Mesenchymal stem cell (in vitro differentiated cells and primary cell): ENCODE results near the gene PAFAH2.

ENCODE experiments used
- DNase-seq: peaks from one replicate; pipeline ENCODE4 v3.0.0-alpha.2; 2013
- H2AFZ ChIP-seq: one replicate; pipeline ENCODE4 v1.6.1; 2013; ENCODE audit warnings: low read depth, mild to moderate bottlenecking, control low read depth, inconsistent platforms, low read length, moderate library complexity
- H2AK5ac ChIP-seq: 2 replicates; pipeline ENCODE4 v1.6.1; 2013; ENCODE audit warnings: low read length, moderate library complexity, mild to moderate bottlenecking, inconsistent platforms; ENCODE audit not compliant: severe bottlenecking
- H2BK120ac ChIP-seq: one replicate; pipeline ENCODE4 v1.6.1; 2013; ENCODE audit warnings: low read depth, mild to moderate bottlenecking, inconsistent platforms, low read length, moderate library complexity
- H2BK12ac ChIP-seq, 2 experiments: one replicate each; pipeline ENCODE4 v1.6.1; 2013; ENCODE audit warnings: inconsistent platforms in 2 of 2, low read length in 2 of 2, mild to moderate bottlenecking in 2 of 2, moderate library complexity in 2 of 2, control low read depth in 1 of 2
- H2BK15ac ChIP-seq: one replicate; pipeline ENCODE4 v1.6.1; 2013; ENCODE audit warnings: mild to moderate bottlenecking, low read depth, inconsistent platforms; ENCODE audit not compliant: poor library complexity, severe bottlenecking
- H2BK5ac ChIP-seq: 2 replicates; pipeline ENCODE4 v1.6.1; 2013; ENCODE audit warnings: low read depth, mild to moderate bottlenecking, low read length, control low read depth, inconsistent platforms; ENCODE audit not compliant: poor library complexity, severe bottlenecking
- H3K14ac ChIP-seq, 2 experiments: one replicate each; pipeline ENCODE4 v1.6.1; 2013; ENCODE audit warnings: inconsistent platforms in 2 of 2, low read length in 2 of 2, control low read depth in 1 of 2, mild to moderate bottlenecking in 1 of 2, moderate library complexity in 1 of 2
- H3K18ac ChIP-seq, 2 experiments: one replicate each; pipeline ENCODE4 v1.6.1; 2013; ENCODE audit warnings: inconsistent platforms in 2 of 2, low read length in 2 of 2, control low read depth in 1 of 2, low read depth in 1 of 2, mild to moderate bottlenecking in 1 of 2
- H3K23ac ChIP-seq, 2 experiments: one replicate each; pipeline ENCODE4 v1.6.1; 2013; ENCODE audit warnings: inconsistent platforms in 2 of 2, low read length in 2 of 2, mild to moderate bottlenecking in 2 of 2, moderate library complexity in 2 of 2, control low read depth in 1 of 2
- H3K27ac ChIP-seq: 2 replicates; pipeline ENCODE4 v1.5.1; 2013; ENCODE audit warnings: mild to moderate bottlenecking, moderate library complexity, low read length, control low read depth, inconsistent platforms; ENCODE audit not compliant: poor library complexity, severe bottlenecking
- H3K27me3 ChIP-seq, 2 experiments: 2 replicates each; pipeline versions ENCODE4 v1.6.1 to v1.7.0; 2013; ENCODE audit warnings: low read length in 2 of 2, mild to moderate bottlenecking in 2 of 2, moderate library complexity in 2 of 2, control low read depth in 1 of 2, inconsistent platforms in 1 of 2; ENCODE audit not compliant: control insufficient read depth in 1 of 2, insufficient read depth in 1 of 2
- H3K36me3 ChIP-seq, 2 experiments: 2 replicates each; pipeline versions ENCODE4 v1.6.1 to v1.7.0; 2013; ENCODE audit warnings: low read length in 2 of 2, control low read depth in 1 of 2, inconsistent platforms in 1 of 2, low read depth in 1 of 2, mild to moderate bottlenecking in 1 of 2; ENCODE audit not compliant: insufficient read depth in 2 of 2, control insufficient read depth in 1 of 2
- H3K4ac ChIP-seq, 2 experiments: one replicate each; pipeline ENCODE4 v1.6.1; 2013; ENCODE audit warnings: inconsistent platforms in 2 of 2, low read length in 2 of 2, mild to moderate bottlenecking in 2 of 2, moderate library complexity in 2 of 2, control low read depth in 1 of 2, low read depth in 1 of 2
- H3K4me1 ChIP-seq: 2 replicates; pipeline ENCODE4 v1.6.1; 2013; ENCODE audit warnings: low read depth, low read length, control low read depth; ENCODE audit not compliant: control insufficient read depth, insufficient read depth
- H3K4me2 ChIP-seq: 2 replicates; pipeline ENCODE4 v1.6.1; 2013; ENCODE audit warnings: low read length, mild to moderate bottlenecking, inconsistent platforms; ENCODE audit not compliant: poor library complexity, severe bottlenecking
- H3K4me3 ChIP-seq, 2 experiments: 2 replicates each; pipeline versions ENCODE4 v1.5.1 to v1.7.0; 2013; ENCODE audit warnings: low read length in 2 of 2, mild to moderate bottlenecking in 2 of 2, control low read depth in 1 of 2, low read depth in 1 of 2; ENCODE audit not compliant: insufficient read depth in 1 of 2
- H3K79me1 ChIP-seq: replicated peaks from 2 replicates; pipeline ENCODE4 v1.6.1; 2013; ENCODE audit warnings: mild to moderate bottlenecking, control low read depth, low read length, inconsistent platforms; ENCODE audit not compliant: poor library complexity, severe bottlenecking
- H3K9ac ChIP-seq: 2 replicates; pipeline ENCODE4 v1.7.0; 2013; ENCODE audit warnings: mild to moderate bottlenecking, low read length, moderate library complexity
- H3K9me3 ChIP-seq: 2 replicates; pipeline ENCODE4 v1.7.0; 2013; ENCODE audit warnings: mild to moderate bottlenecking, low read length; ENCODE audit not compliant: control insufficient read depth
- H4K8ac ChIP-seq: one replicate; pipeline ENCODE4 v1.6.1; 2013; ENCODE audit warnings: inconsistent platforms, mild to moderate bottlenecking, low read length, moderate library complexity
- H4K91ac ChIP-seq: one replicate; pipeline ENCODE4 v1.6.1; 2013; ENCODE audit warnings: mild to moderate bottlenecking, low read length, inconsistent platforms
- WGBS: methylation state at CpG from one replicate; pipeline ENCODE4 v1.1.7; 2013; ENCODE audit warnings: mixed read lengths; 5-methylcytosine and 5-hydroxymethylcytosine counted together

Gene PAFAH2

GRCh38 chr1:25979210-25979609 is 18.7 kb downstream of the PAFAH2 start:
- Histone ChIP-seq H3K4me2 (no peak overlapping the region), H2AK5ac (no peak overlapping the region), H3K18ac (no peak overlapping the region), H3K14ac (no peak overlapping the region), H3K4me1 (no peaks in the 10 kb centered on the region), H2BK12ac (no peak overlapping the region), H3K4ac (no peak overlapping the region), H3K9ac (no peak overlapping the region), H3K36me3 (peaks cover 26 to 71% of the 10 kb centered on the region in 2 experiments), H4K8ac (no peak overlapping the region), H2AFZ (no peak overlapping the region), H3K27ac (no peak overlapping the region), H3K79me1 (peaks cover 1% of the 10 kb centered on the region), H4K91ac (no peak overlapping the region), H3K23ac (no peak overlapping the region), H2BK15ac (no peak overlapping the region), H2BK120ac (no peak overlapping the region), H3K4me3 (no peak overlapping the region), H3K27me3 (no peaks in the 10 kb centered on the region), H3K9me3 (no peaks in the 10 kb centered on the region), H2BK5ac (no peak overlapping the region)
- 99% methylated on average over 7 of the region's 7 CpGs for WGBS
- no peak for DNase-seq

GRCh38 chr1:25978403-25978802 is 19.5 kb downstream of the PAFAH2 start:
- Histone ChIP-seq H3K27me3 (no peaks in the 10 kb centered on the region), H2BK120ac (no peak overlapping the region), H3K23ac (no peak overlapping the region), H3K4me2 (no peak overlapping the region), H2BK5ac (no peak overlapping the region), H2BK12ac (no peak overlapping the region), H3K9ac (no peak overlapping the region), H4K91ac (no peak overlapping the region), H3K4me1 (no peaks in the 10 kb centered on the region), H4K8ac (no peak overlapping the region), H3K14ac (no peak overlapping the region), H3K9me3 (no peaks in the 10 kb centered on the region), H3K79me1 (peaks cover 1% of the 10 kb centered on the region), H3K4me3 (no peak overlapping the region), H2BK15ac (no peak overlapping the region), H3K4ac (no peak overlapping the region), H3K36me3 (peaks cover 27 to 71% of the 10 kb centered on the region in 2 experiments), H2AFZ (no peak overlapping the region), H3K18ac (no peak overlapping the region), H2AK5ac (no peak overlapping the region), H3K27ac (no peak overlapping the region)
- no peak for DNase-seq
- 100% methylated on average over 2 of the region's 2 CpGs for WGBS

DNA sequence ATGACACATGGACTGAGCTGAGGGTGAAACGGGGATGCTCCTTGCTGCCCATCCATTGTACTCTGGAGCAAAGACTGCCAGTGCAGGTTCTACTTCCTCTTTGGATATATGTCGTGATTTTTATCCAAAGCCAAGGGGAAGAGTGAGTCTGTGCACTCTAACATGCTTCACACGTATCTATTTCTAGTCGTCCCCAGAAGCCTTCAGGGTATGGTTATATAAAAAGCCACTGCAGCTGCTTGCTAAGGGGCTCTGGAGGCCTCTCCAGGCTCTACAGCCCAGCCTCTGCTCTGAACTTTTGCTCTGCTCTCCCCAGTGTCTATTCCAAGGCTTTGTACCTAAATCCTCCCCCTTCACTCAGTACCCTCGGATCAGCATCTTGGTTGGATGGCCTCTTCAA is 20.1 kb downstream of the PAFAH2 start:
- no peak overlapping the region for H3K14ac ChIP-seq
- DNase-seq: no peak
- no peaks in the 10 kb centered on the region for H3K27me3 ChIP-seq
- no peak overlapping the region for H3K4me3 ChIP-seq
- no peak overlapping the region for H3K18ac ChIP-seq
- no peak overlapping the region for H4K8ac ChIP-seq
- peaks cover 1% of the 10 kb centered on the region for H3K79me1 ChIP-seq
- no peak overlapping the region for H3K9ac ChIP-seq
- no peak overlapping the region for H2AFZ ChIP-seq
- no peak overlapping the region for H2BK120ac ChIP-seq
- 97% methylated on average over 5 of the region's 5 CpGs for WGBS
- no peak overlapping the region for H2BK12ac ChIP-seq
- H3K4me1 ChIP-seq: no peaks in the 10 kb centered on the region
- H2AK5ac ChIP-seq: no peak overlapping the region
- no peak overlapping the region for H3K4me2 ChIP-seq
- no peak overlapping the region for H3K27ac ChIP-seq
- H4K91ac ChIP-seq: no peak overlapping the region
- H2BK15ac ChIP-seq: no peak overlapping the region
- H3K9me3 ChIP-seq: no peaks in the 10 kb centered on the region
- no peak overlapping the region for H3K23ac ChIP-seq
- no peak overlapping the region for H2BK5ac ChIP-seq
- peaks cover 27 to 73% of the 10 kb centered on the region in 2 experiments for H3K36me3 ChIP-seq
- no peak overlapping the region for H3K4ac ChIP-seq

GRCh38 chr1:25973610-25974321 is 24.1 kb downstream of the PAFAH2 start:
- Histone ChIP-seq H4K8ac (peak overlapping the region; percentile 30), H4K91ac (no peak overlapping the region), H2BK15ac (no peak overlapping the region), H3K23ac (no peak overlapping the region), H3K18ac (no peak overlapping the region), H3K9me3 (no peaks in the 10 kb centered on the region), H3K27ac (no peak overlapping the region), H2AFZ (no peak overlapping the region), H2BK5ac (no peak overlapping the region), H2AK5ac (no peak overlapping the region), H3K14ac (no peak overlapping the region), H3K4me2 (no peak overlapping the region), H3K4ac (no peak overlapping the region), H2BK12ac (no peak overlapping the region), H3K27me3 (no peaks in the 10 kb centered on the region), H3K9ac (no peak overlapping the region), H3K79me1 (no peaks in the 10 kb centered on the region), H2BK120ac (no peak overlapping the region), H3K4me1 (no peaks in the 10 kb centered on the region), H3K36me3 (peaks cover 26 to 78% of the 10 kb centered on the region in 2 experiments), H3K4me3 (no peak overlapping the region)
- 92% methylated on average over 3 of the region's 6 CpGs for WGBS
- no peak for DNase-seq
